Stimulated activated CD8-positive, alpha-beta memory T cell treated with anti-CD3 and anti-CD28 coated beads, Interleukin-15, amount 100 ng/mL, for 24 hours (primary cell): ENCODE results near the gene TEDC1.
"Not testable (repeated sequence)": the region's sequence is repeated elsewhere in the genome, so short reads cannot be mapped to it uniquely, and the experiment has no call there.

Experiments
- DNase-seq: peaks from one replicate; pipeline ENCODE4 v3.0.0-alpha.2; 2020; ENCODE audit warnings: low read depth

The TEDC1 gene

GRCh38 chr14:105537580-105538474, 46.8 kb downstream of the TEDC1 start:
- peak; percentile 63 for DNase-seq

GRCh38 chr14:105538481-105539049, 47.5 kb downstream of the TEDC1 start:
- no peak for DNase-seq

- DNase-seq = no peak
These were observed 49.8 kb downstream of the TEDC1 start for GRCh38 chr14:105540811-105541210.

- DNase-seq = no peak
These were observed 50.3 kb downstream of the TEDC1 start for GRCh38 chr14:105541218-105541875.

GRCh38 chr14:105545676-105546075, 54.6 kb downstream of the TEDC1 start:
- DNase-seq = not testable (repeated sequence)

GRCh38 chr14:105546410-105546809, 55.4 kb downstream of the TEDC1 start:
- not testable (repeated sequence) for DNase-seq

- not testable (repeated sequence) for DNase-seq
These were observed 56.0 kb downstream of the TEDC1 start for GRCh38 chr14:105547072-105547471.

- DNase-seq = no peak
These were observed 56.7 kb downstream of the TEDC1 start for GRCh38 chr14:105547741-105548169.
